Gastroesophageal sphincter (tissue), 4 donors: ENCODE measurements around the gene SLC6A19. TPM values are rescaled to one million over a fixed set of nuclear protein-coding genes. Genes with fewer than 3 reads are reported as not detected.

ENCODE experiments used
- ATAC-seq: fragments of 150-250 bp; one replicate; pipeline ENCODE4 v1.9.1; 2016; ENCODE audit warnings: mild to moderate bottlenecking, moderate library complexity
- H3K27ac ChIP-seq, 4 donors: fragments of 200-600 bp; sonication (generic) in 3 of 4; 1 replicate in 3 of 4; 2 replicates in 1 of 4; pipeline ENCODE4 v1.5.1; 2016 to 2019
- H3K27me3 ChIP-seq: fragments of 200-600 bp; sonication (generic); one replicate; pipeline ENCODE4 v1.5.1; 2019
- H3K36me3 ChIP-seq, 2 donors: fragments of 200-600 bp; sonication (generic); one replicate each; pipeline ENCODE4 v1.5.1; 2019; ENCODE audit warnings: control low read depth in 1 of 2
- H3K4me1 ChIP-seq, 3 donors: fragments of 200-600 bp; sonication (generic); 1 replicate in 2 of 3; 2 replicates in 1 of 3; pipeline ENCODE4 v1.5.1; 2016 to 2019; ENCODE audit warnings: control low read depth in 2 of 3
- H3K4me3 ChIP-seq, 2 donors: fragments of 200-600 bp; sonication (generic); one replicate each; pipeline ENCODE4 v1.5.1; 2019; ENCODE audit warnings: mild to moderate bottlenecking in 1 of 2, moderate library complexity in 1 of 2
- H3K9me3 ChIP-seq, 3 donors: fragments of 200-600 bp; sonication (generic); one replicate each; pipeline ENCODE4 v1.5.1; 2017 to 2019; ENCODE audit warnings: control low read depth in 2 of 3
- CTCF ChIP-seq, 4 experiments: fragments of 200-600 bp in 2 of 4; fragments of 450-650 bp in 2 of 4; sonication (generic) in 1 of 4; IDR thresholded peaks; one replicate each; pipeline ENCODE4 v1.5.1; 2017 to 2019; ENCODE audit warnings: antibody characterized with exemption in 4 of 4, mild to moderate bottlenecking in 2 of 4, moderate library complexity in 2 of 4
- EP300 ChIP-seq: sonication (generic); formaldehyde crosslinking; IDR thresholded peaks from one replicate; pipeline ENCODE4 v1.6.1; 2017; ENCODE audit warnings: antibody characterized with exemption, mild to moderate bottlenecking
- POLR2A ChIP-seq, 2 donors: fragments of 450-650 bp; IDR thresholded peaks; one replicate each; pipeline ENCODE4 v1.6.1; 2017; ENCODE audit warnings: antibody characterized with exemption in 2 of 2, mild to moderate bottlenecking in 2 of 2, moderate library complexity in 1 of 2
- POLR2AphosphoS5 ChIP-seq: sonication (generic); formaldehyde crosslinking; IDR thresholded peaks from one replicate; pipeline ENCODE4 v1.6.1; 2017; ENCODE audit warnings: antibody characterized with exemption
- WGBS, 2 donors: methylation state at CpG; one replicate each; pipeline ENCODE4 v1.1.5; 2018; ENCODE audit warnings: low coverage in 1 of 2; 5-methylcytosine and 5-hydroxymethylcytosine counted together
- total RNA-seq, 4 donors: library from RNA; depleted of rRNA; stranded (reverse); fragments of >200 nt; gene quantifications; one replicate each; pipeline ENCODE4 v1.1.0, GENCODE V29; 2016

The SLC6A19 gene
- total RNA-seq, 4 donors from 2014 or later = not detected

- Histone ChIP-seq H3K4me1 (no peaks in the 10 kb centered on the region), H3K4me3 (no peak overlapping the region), H3K9me3 (no peaks in the 10 kb centered on the region), H3K27ac (no peak overlapping the region), H3K36me3 (no peaks in the 10 kb centered on the region), H3K27me3 (peaks cover 55% of the 10 kb centered on the region)
- no peak for ATAC-seq
- TF ChIP-seq POLR2AphosphoS5 = no peak
- no peak for TF ChIP-seq CTCF (IDR thresholded peaks at IDR 0.05)
- no peak for TF ChIP-seq EP300
- TF ChIP-seq POLR2A (IDR thresholded peaks at IDR 0.05) = no peak
- 66% methylated on average over 6 of the region's 22 CpGs; no CpG with 5 or more reads in 1 of the 2 donors for WGBS, 2 donors
These were observed 13.0 kb downstream of the SLC6A19 start for GRCh38 chr5:1214163-1214935.

GRCh38 chr5:1214936-1215220 lies 13.5 kb downstream of the SLC6A19 start:
- no peak overlapping the region for H3K27ac ChIP-seq
- 74 to 100% methylated on average over 1 to 2 of the region's 2 CpGs for WGBS, 2 donors
- ATAC-seq = no peak

GRCh38 chr5:1215320-1216096 lies 14.1 kb downstream of the SLC6A19 start:
- 91% methylated on average over 9 to 13 of the region's 23 CpGs for WGBS, 2 donors
- Histone ChIP-seq H3K27ac (no peak overlapping the region), H3K9me3 (no peaks in the 10 kb centered on the region), H3K4me3 (no peak overlapping the region), H3K27me3 (peaks cover 65% of the 10 kb centered on the region), H3K4me1 (no peaks in the 10 kb centered on the region), H3K36me3 (no peaks in the 10 kb centered on the region)
- ATAC-seq = no peak
- no peak for TF ChIP-seq EP300
- no peak for TF ChIP-seq POLR2AphosphoS5
- no peak for TF ChIP-seq POLR2A (IDR thresholded peaks at IDR 0.05)
- no peak for TF ChIP-seq CTCF (IDR thresholded peaks at IDR 0.05)

More at GRCh38 chr5:1214936-1215220, 13.5 kb downstream of the SLC6A19 start:
- Histone ChIP-seq H3K36me3 (no peaks in the 10 kb centered on the region), H3K27me3 (peaks cover 60% of the 10 kb centered on the region), H3K4me3 (no peak overlapping the region), H3K4me1 (no peaks in the 10 kb centered on the region), H3K9me3 (no peaks in the 10 kb centered on the region)
- TF ChIP-seq POLR2AphosphoS5 = no peak
- no peak for TF ChIP-seq POLR2A (IDR thresholded peaks at IDR 0.05)
- no peak for TF ChIP-seq EP300
- TF ChIP-seq CTCF (IDR thresholded peaks at IDR 0.05) = no peak

GRCh38 chr5:1216211-1216917 lies 15.0 kb downstream of the SLC6A19 start:
- H3K4me1 ChIP-seq = no peaks in the 10 kb centered on the region
- TF ChIP-seq POLR2AphosphoS5 (no peak), EP300 (no peak), CTCF (IDR thresholded peaks at IDR 0.05) (no peak), POLR2A (IDR thresholded peaks at IDR 0.05) (no peak)
- 89 to 93% methylated on average over 9 to 17 of the region's 38 CpGs for WGBS, 2 donors

More at GRCh38 chr5:1216211-1216917, 15.0 kb downstream of the SLC6A19 start:
- ATAC-seq = no peak
- Histone ChIP-seq H3K27me3 (peaks cover 72% of the 10 kb centered on the region), H3K9me3 (no peaks in the 10 kb centered on the region), H3K36me3 (no peaks in the 10 kb centered on the region), H3K4me3 (no peak overlapping the region), H3K27ac (no peak overlapping the region)
